ENCODE data around the gene ZNF91. TPM values are rescaled to one million over a fixed set of nuclear protein-coding genes. Genes with fewer than 3 reads are reported as not detected.

The ZNF91 gene
- total and polyA plus RNA-seq, 9 of the 15 experiments (the other 6 are each of a cell fraction or from before 2014, with no cell fraction given), result 1.0 to 6.7 (median 3.2) TPM

DNA sequence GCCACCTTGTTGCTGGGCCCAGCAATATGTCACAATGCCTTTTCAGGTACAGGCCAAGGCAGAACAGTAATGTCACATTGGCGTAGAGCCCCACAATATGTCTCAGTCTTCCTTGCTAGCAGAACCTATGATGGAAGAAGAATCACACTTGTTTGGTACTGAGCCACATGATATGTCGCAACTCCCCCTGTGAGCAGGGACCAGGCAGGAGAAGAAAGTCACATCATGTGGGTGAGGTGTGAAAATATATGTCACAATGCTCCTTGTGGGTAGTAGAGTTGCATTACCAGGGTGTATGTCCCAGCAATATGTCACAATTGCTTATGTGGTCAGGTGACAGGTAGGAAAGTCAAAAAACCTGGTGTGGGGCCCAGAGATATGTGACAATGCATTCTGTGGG lies 7.1 kb upstream of the ZNF91 start:
- no TSS peak for BruUV-seq (replicated peaks)
- ChIA-PET POLR2A (no interaction called here), CTCF (ENCODE audit: low intra/inter-chr PET ratio) (no interaction called here)
- no peak for ATAC-seq
- Histone ChIP-seq H3K27me3 (ENCODE audit: control insufficient read depth in 2 of 2, insufficient read depth in 2 of 2, low read length in 2 of 2) (no peaks in the 10 kb centered on the region), H3K27ac (ENCODE audit: extremely low read depth, low read depth, low read length) (no peak overlapping the region), H3K36me3 (ENCODE audit: control insufficient read depth, insufficient read depth, low read length) (no peaks in the 10 kb centered on the region), H3K9ac (ENCODE audit: insufficient read depth in 1 of 2, low read depth in 2 of 2, low read length in 2 of 2) (no peak overlapping the region), H3K79me2 (ENCODE audit: control insufficient read depth, insufficient read depth, low read length) (no peaks in the 10 kb centered on the region), H3K4me3 (no peak overlapping the region), H3K4me1 (replicated peaks in 1 of 2; ENCODE audit: control insufficient read depth in 2 of 2, insufficient read depth in 2 of 2, low read length in 2 of 2) (no peaks in the 10 kb centered on the region), H3K9me3 (replicated peaks; ENCODE audit: control insufficient read depth, insufficient read depth, low read depth, low read length) (no peaks in the 10 kb centered on the region), H2AFZ (ENCODE audit: low read depth, low read length) (no peak overlapping the region), H3K4me2 (ENCODE audit: insufficient read depth, low read length) (no peak overlapping the region), H3K9me1 (ENCODE audit: control insufficient read depth, insufficient read depth, low read length) (no peaks in the 10 kb centered on the region), H4K20me1 (replicated peaks; ENCODE audit: control insufficient read depth, insufficient read depth, low read length) (no peaks in the 10 kb centered on the region)
- intact Hi-C loops (cut with micrococcal nuclease) (no loop called here), in situ Hi-C loops (cut with MboI) (no loop called here)
- TF ChIP-seq EHMT2 (IDR thresholded peaks at IDR 0.05), result no peak
- no peak for TF ChIP-seq BMI1 (IDR thresholded peaks at IDR 0.05; ENCODE audit: low read length)
- TF ChIP-seq ZNF830 (CRISPR knock-in tag; IDR thresholded peaks at IDR 0.05), result no peak
- TF ChIP-seq, protein P1, sequence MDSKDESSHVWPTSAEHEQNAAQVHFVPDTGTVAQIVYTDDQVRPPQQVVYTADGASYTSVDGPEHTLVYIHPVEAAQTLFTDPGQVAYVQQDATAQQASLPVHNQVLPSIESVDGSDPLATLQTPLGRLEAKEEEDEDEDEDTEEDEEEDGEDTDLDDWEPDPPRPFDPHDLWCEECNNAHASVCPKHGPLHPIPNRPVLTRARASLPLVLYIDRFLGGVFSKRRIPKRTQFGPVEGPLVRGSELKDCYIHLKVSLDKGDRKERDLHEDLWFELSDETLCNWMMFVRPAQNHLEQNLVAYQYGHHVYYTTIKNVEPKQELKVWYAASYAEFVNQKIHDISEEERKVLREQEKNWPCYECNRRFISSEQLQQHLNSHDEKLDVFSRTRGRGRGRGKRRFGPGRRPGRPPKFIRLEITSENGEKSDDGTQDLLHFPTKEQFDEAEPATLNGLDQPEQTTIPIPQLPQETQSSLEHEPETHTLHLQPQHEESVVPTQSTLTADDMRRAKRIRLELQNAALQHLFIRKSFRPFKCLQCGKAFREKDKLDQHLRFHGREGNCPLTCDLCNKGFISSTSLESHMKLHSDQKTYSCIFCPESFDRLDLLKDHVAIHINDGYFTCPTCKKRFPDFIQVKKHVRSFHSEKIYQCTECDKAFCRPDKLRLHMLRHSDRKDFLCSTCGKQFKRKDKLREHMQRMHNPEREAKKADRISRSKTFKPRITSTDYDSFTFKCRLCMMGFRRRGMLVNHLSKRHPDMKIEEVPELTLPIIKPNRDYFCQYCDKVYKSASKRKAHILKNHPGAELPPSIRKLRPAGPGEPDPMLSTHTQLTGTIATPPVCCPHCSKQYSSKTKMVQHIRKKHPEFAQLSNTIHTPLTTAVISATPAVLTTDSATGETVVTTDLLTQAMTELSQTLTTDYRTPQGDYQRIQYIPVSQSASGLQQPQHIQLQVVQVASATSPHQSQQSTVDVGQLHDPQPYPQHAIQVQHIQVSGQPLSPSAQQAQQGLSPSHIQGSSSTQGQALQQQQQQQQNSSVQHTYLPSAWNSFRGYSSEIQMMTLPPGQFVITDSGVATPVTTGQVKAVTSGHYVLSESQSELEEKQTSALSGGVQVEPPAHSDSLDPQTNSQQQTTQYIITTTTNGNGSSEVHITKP (IDR thresholded peaks at IDR 0.05; ENCODE audit: partially characterized antibody), result no peak
- TF ChIP-seq OTX1 (CRISPR knock-in tag; IDR thresholded peaks at IDR 0.05), result no peak
- no peak for DNase-seq (ENCODE audit: extremely low read depth in 1 of 4, low spot score in 3 of 4)
- 4% methylated on average over 2 of the region's 2 CpGs for WGBS (ENCODE audit: insufficient coverage, low coverage, missing lambda C conversion rate)
- no peak for FAIRE-seq

Measured in K562 (cell line).